Activated CD4-positive, alpha-beta T cell treated with anti-CD3 and anti-CD28 coated beads, Interleukin-2, Interleukin-6, amounts not matched to agents 100 ng/mL and 50 ng/mL, durations not matched to agents 16 hours and 8 hours (primary cell): ENCODE measurements around the gene TAS2R3.

Experiments
- DNase-seq: peaks from one replicate; pipeline ENCODE4 v3.0.0-alpha.2; 2020

TAS2R3 gene

DNA sequence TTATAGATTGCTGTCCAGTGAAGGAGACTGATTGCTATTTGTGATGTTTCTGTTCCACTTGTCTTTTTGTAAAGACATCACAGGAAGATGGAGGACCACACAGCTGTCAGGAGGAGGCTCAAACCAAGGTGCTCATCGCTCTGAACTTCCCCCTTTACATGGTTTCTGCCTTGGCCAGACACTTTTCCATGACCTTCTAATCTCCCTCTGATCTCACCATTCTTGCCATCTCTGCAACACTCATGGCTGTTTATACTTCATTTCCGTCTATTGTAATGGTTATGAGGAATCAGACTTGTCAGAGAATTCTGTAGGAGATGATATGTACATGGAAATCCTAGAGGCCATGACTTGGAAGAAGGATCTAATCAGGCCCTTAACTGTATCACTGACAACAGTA lies 24.4 kb downstream of the TAS2R3 start:
- DNase-seq = no peak

DNA sequence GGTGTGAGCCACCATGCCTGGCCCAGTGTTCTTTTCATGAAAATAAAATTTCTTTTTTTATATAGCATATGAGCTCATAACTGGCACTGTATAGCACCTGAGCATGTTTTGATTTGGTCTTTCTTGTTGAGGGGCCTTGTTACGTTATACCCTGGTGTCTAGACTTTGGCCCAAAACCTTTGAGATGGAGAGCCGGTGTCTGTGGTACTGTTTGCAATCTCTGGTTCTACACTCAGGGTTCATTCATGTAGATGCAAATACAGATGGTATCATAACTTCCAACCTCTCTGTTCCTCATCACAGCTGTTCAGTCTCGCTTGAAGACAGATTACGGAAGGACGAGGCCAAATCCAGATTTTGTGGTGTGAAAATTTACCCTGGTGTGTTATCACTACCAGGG lies 26.0 kb downstream of the TAS2R3 start, which contains the start of gene TAS2R5:
Gene TAS2R5 (plus strand): TSS at position 301 of the 400 bp plus-strand sequence. CDS start 145 bp downstream, outside the sequence.
- no peak for DNase-seq

DNA sequence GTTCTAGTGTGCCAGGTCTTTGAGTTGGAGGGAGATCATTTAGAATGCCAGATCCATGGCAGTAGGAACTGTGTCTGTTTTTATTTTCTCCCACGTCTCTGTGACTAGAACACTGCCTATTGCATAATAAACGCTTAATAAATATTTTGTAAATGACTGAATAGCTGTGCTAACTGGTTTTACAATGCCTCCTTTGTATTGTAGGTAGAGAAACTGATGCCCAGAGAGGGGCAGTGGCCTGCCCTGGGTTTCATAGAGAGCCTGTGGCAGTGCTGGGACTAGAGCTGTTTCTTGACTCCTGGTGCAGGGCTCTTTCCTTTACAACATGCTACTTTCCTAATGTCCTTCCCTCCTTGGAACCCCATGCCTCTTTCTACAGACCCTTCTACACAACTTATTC lies 28.6 kb downstream of the TAS2R3 start:
- DNase-seq = no peak
